ENCODE data around the gene ANKRD36.
"Not testable (repeated sequence)": the region's sequence is repeated elsewhere in the genome, so short reads cannot be mapped to it uniquely, and the experiment has no call there.

- not testable (repeated sequence) for TF ChIP-seq ZFX (IDR thresholded peaks at IDR 0.05); POLR2A (IDR thresholded peaks at IDR 0.05; ENCODE audit: borderline replicate concordance, extremely low read depth, insufficient read depth, insufficient read length); POLR2AphosphoS5 (IDR thresholded peaks at IDR 0.05; ENCODE audit: low read depth, low read length); RAD21 (IDR thresholded peaks at IDR 0.05; ENCODE audit: low read depth); ELF1 (IDR thresholded peaks at IDR 0.05; ENCODE audit: borderline replicate concordance, low read depth); SIN3A (IDR thresholded peaks at IDR 0.05; ENCODE audit: low read depth)
- TF ChIP-seq, protein P1, sequence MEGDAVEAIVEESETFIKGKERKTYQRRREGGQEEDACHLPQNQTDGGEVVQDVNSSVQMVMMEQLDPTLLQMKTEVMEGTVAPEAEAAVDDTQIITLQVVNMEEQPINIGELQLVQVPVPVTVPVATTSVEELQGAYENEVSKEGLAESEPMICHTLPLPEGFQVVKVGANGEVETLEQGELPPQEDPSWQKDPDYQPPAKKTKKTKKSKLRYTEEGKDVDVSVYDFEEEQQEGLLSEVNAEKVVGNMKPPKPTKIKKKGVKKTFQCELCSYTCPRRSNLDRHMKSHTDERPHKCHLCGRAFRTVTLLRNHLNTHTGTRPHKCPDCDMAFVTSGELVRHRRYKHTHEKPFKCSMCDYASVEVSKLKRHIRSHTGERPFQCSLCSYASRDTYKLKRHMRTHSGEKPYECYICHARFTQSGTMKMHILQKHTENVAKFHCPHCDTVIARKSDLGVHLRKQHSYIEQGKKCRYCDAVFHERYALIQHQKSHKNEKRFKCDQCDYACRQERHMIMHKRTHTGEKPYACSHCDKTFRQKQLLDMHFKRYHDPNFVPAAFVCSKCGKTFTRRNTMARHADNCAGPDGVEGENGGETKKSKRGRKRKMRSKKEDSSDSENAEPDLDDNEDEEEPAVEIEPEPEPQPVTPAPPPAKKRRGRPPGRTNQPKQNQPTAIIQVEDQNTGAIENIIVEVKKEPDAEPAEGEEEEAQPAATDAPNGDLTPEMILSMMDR (IDR thresholded peaks at IDR 0.05 in 2 of 3, conservative IDR thresholded peaks at IDR 0.05 in 1 of 3; ENCODE audit: borderline replicate concordance in 1 of 3, insufficient read depth in 1 of 3, low read depth in 2 of 3, low read length in 2 of 3): not testable (repeated sequence)
Observed at GRCh38 chr2:97233660-97234295, 120.8 kb downstream of the ANKRD36 start.
